HepG2 (cell line): ENCODE data around the gene BMP6. TPM values are rescaled to one million over a fixed set of nuclear protein-coding genes. Genes with fewer than 3 reads are reported as not detected.

Source experiments
- CBFB ChIP-seq: sonication (generic); formaldehyde crosslinking; IDR thresholded peaks from 2 replicates; pipeline ENCODE4 v1.4.0; 2020; ENCODE audit warnings: missing genetic modification reagents
- ETV5 ChIP-seq: IDR thresholded peaks from 2 replicates; pipeline ENCODE4 v1.6.1; 2018; ENCODE audit warnings: missing biosample characterization, missing genetic modification reagents, inconsistent platforms, borderline replicate concordance
- GABPA ChIP-seq, 2 experiments: IDR thresholded peaks; 2 replicates each; pipeline ENCODE4 v1.6.1; 2011 to 2016; ENCODE audit warnings: low read depth in 2 of 2, low read length in 1 of 2, missing biosample characterization in 1 of 2, missing genetic modification characterization in 1 of 2
- HMG20A ChIP-seq: IDR thresholded peaks from 2 replicates; pipeline ENCODE4 v1.6.1; 2016; ENCODE audit warnings: borderline replicate concordance
- HNRNPH1 ChIP-seq: fragments of 200-400 bp; formaldehyde crosslinking; optimal IDR thresholded peaks from 2 replicates; pipeline ENCODE3; 2017; ENCODE audit warnings: mild to moderate bottlenecking, low read depth, low read length
- KDM2A ChIP-seq: sonication (generic); formaldehyde crosslinking; IDR thresholded peaks from 2 replicates; pipeline ENCODE4 v1.4.0; 2020; ENCODE audit warnings: low read depth, missing genetic modification reagents, borderline replicate concordance
- KLF16 ChIP-seq, 2 experiments: sonication (generic) in 1 of 2; formaldehyde crosslinking in 1 of 2; IDR thresholded peaks; 2 replicates each; pipeline versions ENCODE4 v1.6.1 to v1.8.0; 2016 to 2023; ENCODE audit warnings: missing genetic modification reagents in 2 of 2, missing compliant biosample characterization in 1 of 2
- NFATC3 ChIP-seq: sonication (generic); formaldehyde crosslinking; IDR thresholded peaks from 2 replicates; pipeline ENCODE4 v1.5.1; 2020; ENCODE audit warnings: mild to moderate bottlenecking, missing genetic modification reagents
- REPIN1 ChIP-seq: sonication (generic); formaldehyde crosslinking; IDR thresholded peaks from 2 replicates; pipeline ENCODE4 v1.8.0; 2022; ENCODE audit warnings: missing genetic modification reagents, low read depth, mild to moderate bottlenecking, borderline replicate concordance
- TEAD2 ChIP-seq: sonication (generic); formaldehyde crosslinking; IDR thresholded peaks from 2 replicates; pipeline ENCODE4 v1.9.0; 2021; ENCODE audit warnings: missing genetic modification reagents
- TSC22D2 ChIP-seq: sonication (generic); formaldehyde crosslinking; IDR thresholded peaks from 2 replicates; pipeline ENCODE4 v1.5.1; 2020; ENCODE audit warnings: missing genetic modification reagents, mild to moderate bottlenecking, borderline replicate concordance
- ZBTB20 ChIP-seq: sonication (generic); formaldehyde crosslinking; IDR thresholded peaks from 2 replicates; pipeline ENCODE4 v1.8.1; 2023; ENCODE audit warnings: missing genetic modification reagents, low read depth, mild to moderate bottlenecking, borderline replicate concordance
- ZNF234 ChIP-seq: sonication (generic); formaldehyde crosslinking; conservative IDR thresholded peaks from 2 replicates; pipeline ENCODE4 v1.5.1; 2020; ENCODE audit warnings: mild to moderate bottlenecking, missing genetic modification reagents
- ZNF383 ChIP-seq: sonication (generic); formaldehyde crosslinking; IDR thresholded peaks from 2 replicates; pipeline ENCODE4 v1.4.0; 2020; ENCODE audit warnings: missing genetic modification reagents, mild to moderate bottlenecking, borderline replicate concordance
- ZNF430 ChIP-seq: sonication (generic); formaldehyde crosslinking; IDR thresholded peaks from 2 replicates; pipeline ENCODE4 v1.9.0; 2021; ENCODE audit warnings: mild to moderate bottlenecking, missing genetic modification reagents
- ZNF451 ChIP-seq: sonication (generic); formaldehyde crosslinking; IDR thresholded peaks from 2 replicates; pipeline ENCODE4 v1.5.0; 2020; ENCODE audit warnings: mild to moderate bottlenecking, missing genetic modification reagents
- ZNF552 ChIP-seq: sonication (generic); formaldehyde crosslinking; IDR thresholded peaks from 2 replicates; pipeline ENCODE4 v1.9.0; 2022; ENCODE audit warnings: missing genetic modification reagents, mild to moderate bottlenecking, borderline replicate concordance
- ZNF746 ChIP-seq: sonication (generic); formaldehyde crosslinking; IDR thresholded peaks from 2 replicates; pipeline ENCODE4 v1.8.0; 2022; ENCODE audit warnings: mild to moderate bottlenecking, missing genetic modification reagents
- polyA plus RNA-seq, 8 experiments: library from polyadenylated mRNA; depleted of rRNA in 3 of 8; stranded (reverse) in 7 of 8; unstranded in 1 of 8; fragments of >200 nt; fragmentation: Illumina TruSeq in 4 of 8; extraction: Trizol in 4 of 8; gene quantifications; 2 replicates each; pipeline versions ENCODE4 v1.2.1 to v1.2.3, GENCODE V29; 2011 to 2016; ENCODE audit warnings: low read depth in 4 of 8, missing spikeins in 1 of 8, mixed read lengths in 1 of 8; ENCODE audit not compliant: insufficient read depth in 1 of 8
- total RNA-seq, 5 experiments: library from RNA; depleted of rRNA; stranded (reverse); fragments of >200 nt; fragmentation: Illumina TruSeq; extraction: Trizol; gene quantifications; 2 replicates each; pipeline ENCODE4 v1.2.3, GENCODE V29; 2016; ENCODE audit warnings: low read depth in 1 of 5
- TF ChIP-seq, protein P1 (sequence below): sonication (generic); formaldehyde crosslinking; IDR thresholded peaks from 2 replicates; pipeline ENCODE4 v1.5.0; 2020; ENCODE audit warnings: mild to moderate bottlenecking, low read depth, missing genetic modification reagents, borderline replicate concordance
- TF ChIP-seq, protein P2 (sequence below): sonication (generic); formaldehyde crosslinking; IDR thresholded peaks from 2 replicates; pipeline ENCODE4 v1.4.0; 2020; ENCODE audit warnings: mild to moderate bottlenecking, missing genetic modification reagents, borderline replicate concordance
- TF ChIP-seq, protein P3 (sequence below): sonication (generic); formaldehyde crosslinking; IDR thresholded peaks from 2 replicates; pipeline ENCODE4 v1.5.0; 2020; ENCODE audit warnings: missing genetic modification reagents, mild to moderate bottlenecking, borderline replicate concordance
- TF ChIP-seq, protein P4 (sequence below): sonication (generic); formaldehyde crosslinking; IDR thresholded peaks from 2 replicates; pipeline ENCODE4 v1.9.0; 2022; ENCODE audit warnings: low read depth, missing genetic modification reagents

Gene BMP6
- total and polyA plus RNA-seq, 2 of the 13 experiments (the other 11 are each of a cell fraction or from before 2014, with no cell fraction given), result 0.09 to 0.18 TPM

DNA sequence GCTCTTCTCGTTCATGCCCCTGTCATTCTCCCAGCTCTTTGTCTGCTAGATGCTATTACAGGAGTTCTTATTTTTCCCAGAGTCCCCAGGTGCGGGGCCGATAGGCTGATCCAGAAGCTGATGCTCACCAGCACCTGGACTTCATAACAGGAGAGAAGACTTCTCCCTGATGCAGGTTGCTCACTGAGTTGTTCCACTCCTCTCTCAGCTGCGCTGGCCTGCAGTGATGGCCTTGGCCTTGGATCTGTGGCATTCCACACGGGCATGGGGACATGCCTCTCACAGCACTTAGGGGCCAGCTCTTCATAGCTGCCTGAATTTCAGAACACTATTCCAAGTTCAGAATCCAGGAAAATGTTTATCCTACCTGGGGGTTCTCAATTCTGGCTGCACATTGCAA, 191.8 kb downstream of the BMP6 start (continued):
- TF ChIP-seq GABPA (IDR thresholded peaks at IDR 0.05; ENCODE audit: low read depth, low read length) (no peak), GABPA (CRISPR knock-in tag; IDR thresholded peaks at IDR 0.05; ENCODE audit: low read depth) (no peak), ZNF746 (CRISPR knock-in tag) (no peak), ZNF234 (CRISPR knock-in tag) (no peak), KDM2A (peak; percentile 29; the same call in 1 of the 2 replicates), ZBTB20 (CRISPR knock-in tag) (no peak), ZNF430 (CRISPR knock-in tag) (no peak), CBFB (CRISPR knock-in tag) (no peak), NFATC3 (CRISPR knock-in tag) (no peak), REPIN1 (CRISPR knock-in tag) (0 out of 2 replicates have a peak, but pooled peaks have one; percentile 35), ZNF383 (CRISPR knock-in tag) (0 out of 2 replicates have a peak, but pooled peaks have one; percentile 35), ZNF552 (CRISPR knock-in tag) (no peak), KLF16 (CRISPR knock-in tag; IDR thresholded peaks at IDR 0.05) (no peak), ETV5 (CRISPR knock-in tag) (no peak), HNRNPH1 (no peak), TSC22D2 (no peak), ZNF451 (CRISPR knock-in tag) (no peak), HMG20A (CRISPR knock-in tag) (peak; percentile 58; the same call in 1 of the 2 replicates), TEAD2 (CRISPR knock-in tag) (no peak)
- TF ChIP-seq, protein P1, sequence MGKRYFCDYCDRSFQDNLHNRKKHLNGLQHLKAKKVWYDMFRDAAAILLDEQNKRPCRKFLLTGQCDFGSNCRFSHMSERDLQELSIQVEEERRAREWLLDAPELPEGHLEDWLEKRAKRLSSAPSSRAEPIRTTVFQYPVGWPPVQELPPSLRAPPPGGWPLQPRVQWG (CRISPR knock-in tag), result no peak
- TF ChIP-seq, protein P2, sequence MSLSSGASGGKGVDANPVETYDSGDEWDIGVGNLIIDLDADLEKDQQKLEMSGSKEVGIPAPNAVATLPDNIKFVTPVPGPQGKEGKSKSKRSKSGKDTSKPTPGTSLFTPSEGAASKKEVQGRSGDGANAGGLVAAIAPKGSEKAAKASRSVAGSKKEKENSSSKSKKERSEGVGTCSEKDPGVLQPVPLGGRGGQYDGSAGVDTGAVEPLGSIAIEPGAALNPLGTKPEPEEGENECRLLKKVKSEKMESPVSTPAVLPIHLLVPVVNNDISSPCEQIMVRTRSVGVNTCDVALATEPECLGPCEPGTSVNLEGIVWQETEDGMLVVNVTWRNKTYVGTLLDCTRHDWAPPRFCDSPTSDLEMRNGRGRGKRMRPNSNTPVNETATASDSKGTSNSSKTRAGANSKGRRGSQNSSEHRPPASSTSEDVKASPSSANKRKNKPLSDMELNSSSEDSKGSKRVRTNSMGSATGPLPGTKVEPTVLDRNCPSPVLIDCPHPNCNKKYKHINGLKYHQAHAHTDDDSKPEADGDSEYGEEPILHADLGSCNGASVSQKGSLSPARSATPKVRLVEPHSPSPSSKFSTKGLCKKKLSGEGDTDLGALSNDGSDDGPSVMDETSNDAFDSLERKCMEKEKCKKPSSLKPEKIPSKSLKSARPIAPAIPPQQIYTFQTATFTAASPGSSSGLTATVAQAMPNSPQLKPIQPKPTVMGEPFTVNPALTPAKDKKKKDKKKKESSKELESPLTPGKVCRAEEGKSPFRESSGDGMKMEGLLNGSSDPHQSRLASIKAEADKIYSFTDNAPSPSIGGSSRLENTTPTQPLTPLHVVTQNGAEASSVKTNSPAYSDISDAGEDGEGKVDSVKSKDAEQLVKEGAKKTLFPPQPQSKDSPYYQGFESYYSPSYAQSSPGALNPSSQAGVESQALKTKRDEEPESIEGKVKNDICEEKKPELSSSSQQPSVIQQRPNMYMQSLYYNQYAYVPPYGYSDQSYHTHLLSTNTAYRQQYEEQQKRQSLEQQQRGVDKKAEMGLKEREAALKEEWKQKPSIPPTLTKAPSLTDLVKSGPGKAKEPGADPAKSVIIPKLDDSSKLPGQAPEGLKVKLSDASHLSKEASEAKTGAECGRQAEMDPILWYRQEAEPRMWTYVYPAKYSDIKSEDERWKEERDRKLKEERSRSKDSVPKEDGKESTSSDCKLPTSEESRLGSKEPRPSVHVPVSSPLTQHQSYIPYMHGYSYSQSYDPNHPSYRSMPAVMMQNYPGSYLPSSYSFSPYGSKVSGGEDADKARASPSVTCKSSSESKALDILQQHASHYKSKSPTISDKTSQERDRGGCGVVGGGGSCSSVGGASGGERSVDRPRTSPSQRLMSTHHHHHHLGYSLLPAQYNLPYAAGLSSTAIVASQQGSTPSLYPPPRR (CRISPR knock-in tag), result 0 out of 2 replicates have a peak, but pooled peaks have one; percentile 35
- TF ChIP-seq, protein P3, sequence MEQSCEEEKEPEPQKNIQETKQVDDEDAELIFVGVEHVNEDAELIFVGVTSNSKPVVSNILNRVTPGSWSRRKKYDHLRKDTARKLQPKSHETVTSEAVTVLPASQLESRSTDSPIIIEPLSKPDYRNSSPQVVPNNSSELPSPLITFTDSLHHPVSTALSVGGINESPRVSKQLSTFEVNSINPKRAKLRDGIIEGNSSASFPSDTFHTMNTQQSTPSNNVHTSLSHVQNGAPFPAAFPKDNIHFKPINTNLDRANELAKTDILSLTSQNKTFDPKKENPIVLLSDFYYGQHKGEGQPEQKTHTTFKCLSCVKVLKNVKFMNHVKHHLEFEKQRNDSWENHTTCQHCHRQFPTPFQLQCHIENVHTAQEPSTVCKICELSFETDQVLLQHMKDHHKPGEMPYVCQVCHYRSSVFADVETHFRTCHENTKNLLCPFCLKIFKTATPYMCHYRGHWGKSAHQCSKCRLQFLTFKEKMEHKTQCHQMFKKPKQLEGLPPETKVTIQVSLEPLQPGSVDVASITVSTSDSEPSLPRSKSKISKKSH (CRISPR knock-in tag), result no peak
- TF ChIP-seq, protein P4, sequence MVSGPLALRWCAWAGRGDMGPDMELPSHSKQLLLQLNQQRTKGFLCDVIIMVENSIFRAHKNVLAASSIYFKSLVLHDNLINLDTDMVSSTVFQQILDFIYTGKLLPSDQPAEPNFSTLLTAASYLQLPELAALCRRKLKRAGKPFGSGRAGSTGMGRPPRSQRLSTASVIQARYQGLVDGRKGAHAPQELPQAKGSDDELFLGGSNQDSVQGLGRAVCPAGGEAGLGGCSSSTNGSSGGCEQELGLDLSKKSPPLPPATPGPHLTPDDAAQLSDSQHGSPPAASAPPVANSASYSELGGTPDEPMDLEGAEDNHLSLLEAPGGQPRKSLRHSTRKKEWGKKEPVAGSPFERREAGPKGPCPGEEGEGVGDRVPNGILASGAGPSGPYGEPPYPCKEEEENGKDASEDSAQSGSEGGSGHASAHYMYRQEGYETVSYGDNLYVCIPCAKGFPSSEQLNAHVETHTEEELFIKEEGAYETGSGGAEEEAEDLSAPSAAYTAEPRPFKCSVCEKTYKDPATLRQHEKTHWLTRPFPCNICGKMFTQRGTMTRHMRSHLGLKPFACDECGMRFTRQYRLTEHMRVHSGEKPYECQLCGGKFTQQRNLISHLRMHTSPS, result no peak
